AG10803 (cell line): Measurements from ENCODE around the gene ABI3BP.

Experiments
- DNase-seq: peaks from one replicate; pipeline ENCODE4 v3.0.0; 2010; ENCODE audit warnings: low read depth
- H3K4me3 ChIP-seq: 2 replicates; pipeline ENCODE4 v1.5.1; 2011; ENCODE audit warnings: mild to moderate bottlenecking, low read length, control low read depth
- CTCF ChIP-seq: conservative IDR thresholded peaks from 2 replicates; pipeline ENCODE4 v1.5.1; 2011; ENCODE audit warnings: mild to moderate bottlenecking, low read length, control low read depth, inconsistent platforms

Gene ABI3BP

GRCh38 chr3:100982710-100983109 is 10.5 kb downstream of the ABI3BP start:
- DNase-seq, result peak; percentile 71
- TF ChIP-seq CTCF, result no peak
- H3K4me3 ChIP-seq, result peak overlapping the region; percentile 44

GRCh38 chr3:100981164-100981911 is 11.9 kb downstream of the ABI3BP start:
- no peak for DNase-seq
- TF ChIP-seq CTCF, result no peak
- H3K4me3 ChIP-seq, result no peak overlapping the region

GRCh38 chr3:100978011-100978659 is 15.1 kb downstream of the ABI3BP start:
- TF ChIP-seq CTCF, result no peak
- DNase-seq, result peak; percentile 31
- H3K4me3 ChIP-seq, result no peak overlapping the region

- no peak overlapping the region for H3K4me3 ChIP-seq
- DNase-seq, result no peak
- TF ChIP-seq CTCF, result no peak
These were observed 16.6 kb downstream of the ABI3BP start for GRCh38 chr3:100976611-100977010.

GRCh38 chr3:100975714-100976113 is 17.5 kb downstream of the ABI3BP start:
- no peak overlapping the region for H3K4me3 ChIP-seq
- no peak for DNase-seq
- TF ChIP-seq CTCF, result no peak

- TF ChIP-seq CTCF, result no peak
- no peak overlapping the region for H3K4me3 ChIP-seq
- DNase-seq, result no peak
These were observed 19.6 kb downstream of the ABI3BP start for GRCh38 chr3:100973594-100973993.

- peak; percentile 65 for DNase-seq
- no peak overlapping the region for H3K4me3 ChIP-seq
- TF ChIP-seq CTCF, result no peak
These were observed 20.4 kb downstream of the ABI3BP start for GRCh38 chr3:100972867-100973266.
